H9 (cell line): ENCODE results near the gene STK10. TPM values are rescaled to one million over a fixed set of nuclear protein-coding genes. Genes with fewer than 3 reads are reported as not detected.

Experiments
- DNase-seq: peaks from one replicate; pipeline ENCODE4 v3.0.0-alpha.2; 2017
- H2AFZ ChIP-seq: one replicate; pipeline ENCODE4 v1.6.1; 2013; ENCODE audit warnings: mild to moderate bottlenecking, low read length, control low read depth, moderate library complexity
- H2AK5ac ChIP-seq: 2 replicates; pipeline ENCODE4 v1.6.1; 2013; ENCODE audit warnings: low read length, control low read depth, mixed read lengths; ENCODE audit not compliant: insufficient read length
- H2BK120ac ChIP-seq: one replicate; pipeline ENCODE4 v1.6.1; 2013; ENCODE audit warnings: low read depth, mild to moderate bottlenecking, low read length, control low read depth, inconsistent platforms; ENCODE audit not compliant: poor library complexity, severe bottlenecking
- H2BK12ac ChIP-seq: 2 replicates; pipeline ENCODE4 v1.6.1; 2013; ENCODE audit warnings: low read length, control low read depth, mixed read lengths, low read depth; ENCODE audit not compliant: insufficient read length
- H2BK15ac ChIP-seq: 2 replicates; pipeline ENCODE4 v1.6.1; 2013; ENCODE audit warnings: low read depth, low read length, control low read depth
- H2BK20ac ChIP-seq: one replicate; pipeline ENCODE4 v1.6.1; 2013; ENCODE audit warnings: low read depth, mild to moderate bottlenecking, low read length, control low read depth, inconsistent platforms; ENCODE audit not compliant: poor library complexity, severe bottlenecking
- H2BK5ac ChIP-seq: 2 replicates; pipeline ENCODE4 v1.6.1; 2013; ENCODE audit warnings: low read length, control low read depth, mixed read lengths; ENCODE audit not compliant: insufficient read length
- H3K14ac ChIP-seq: 2 replicates; pipeline ENCODE4 v1.6.1; 2013; ENCODE audit warnings: low read length, control low read depth; ENCODE audit not compliant: insufficient read depth
- H3K18ac ChIP-seq: 2 replicates; pipeline ENCODE4 v1.6.1; 2013; ENCODE audit warnings: low read depth, mild to moderate bottlenecking, mixed read lengths, low read length, control low read depth; ENCODE audit not compliant: insufficient read length
- H3K23ac ChIP-seq: 2 replicates; pipeline ENCODE4 v1.6.1; 2013; ENCODE audit warnings: low read length, control low read depth, mixed read lengths, low read depth; ENCODE audit not compliant: insufficient read length
- H3K23me2 ChIP-seq: 2 replicates; pipeline ENCODE4 v1.6.1; 2013; ENCODE audit warnings: low read depth, mild to moderate bottlenecking, mixed read lengths, low read length, control low read depth; ENCODE audit not compliant: insufficient read length, poor library complexity, severe bottlenecking
- H3K27ac ChIP-seq: 2 replicates; pipeline ENCODE4 v1.5.1; 2013; ENCODE audit warnings: low read length, control low read depth, mixed read lengths, low read depth; ENCODE audit not compliant: insufficient read length
- H3K27me3 ChIP-seq: 2 replicates; pipeline ENCODE4 v1.6.1; 2013; ENCODE audit warnings: low read length, control low read depth, inconsistent platforms; ENCODE audit not compliant: insufficient read depth
- H3K4ac ChIP-seq: 2 replicates; pipeline ENCODE4 v1.6.1; 2013; ENCODE audit warnings: low read depth, mild to moderate bottlenecking, control low read depth, inconsistent platforms, low read length, moderate library complexity
- H3K4me1 ChIP-seq: 2 replicates; pipeline ENCODE4 v1.6.1; 2013; ENCODE audit warnings: low read length, control low read depth, inconsistent platforms; ENCODE audit not compliant: insufficient read depth
- H3K4me2 ChIP-seq: 2 replicates; pipeline ENCODE4 v1.6.1; 2013; ENCODE audit warnings: low read length, control low read depth, mixed read lengths; ENCODE audit not compliant: insufficient read length, insufficient read depth
- H3K56ac ChIP-seq: 2 replicates; pipeline ENCODE4 v1.6.1; 2013; ENCODE audit warnings: low read depth, mild to moderate bottlenecking, mixed read lengths, low read length, control low read depth; ENCODE audit not compliant: insufficient read length
- H3K79me1 ChIP-seq: 2 replicates; pipeline ENCODE4 v1.6.1; 2013; ENCODE audit warnings: low read depth, mild to moderate bottlenecking, moderate library complexity, low read length, control low read depth, inconsistent platforms; ENCODE audit not compliant: insufficient read depth, poor library complexity, severe bottlenecking
- H3K79me2 ChIP-seq: 2 replicates; pipeline ENCODE4 v1.6.1; 2013; ENCODE audit warnings: low read length, control low read depth, inconsistent platforms; ENCODE audit not compliant: insufficient read depth
- H3K9ac ChIP-seq: 2 replicates; pipeline ENCODE4 v1.6.1; 2013; ENCODE audit warnings: low read length, control low read depth, mixed read lengths; ENCODE audit not compliant: insufficient read length; ENCODE audit errors: extremely low read depth
- H3K9me3 ChIP-seq: one replicate; pipeline ENCODE4 v1.6.1; 2013; ENCODE audit warnings: low read depth, low read length, inconsistent platforms; ENCODE audit not compliant: control insufficient read depth
- H3T11ph ChIP-seq: one replicate; pipeline ENCODE4 v1.6.1; 2013; ENCODE audit warnings: mild to moderate bottlenecking, low read length, control low read depth, inconsistent platforms
- H4K20me1 ChIP-seq: one replicate; pipeline ENCODE4 v1.6.1; 2013; ENCODE audit not compliant: control insufficient read depth, insufficient read length, insufficient read depth
- H4K5ac ChIP-seq: 2 replicates; pipeline ENCODE4 v1.6.1; 2013; ENCODE audit warnings: low read depth, mild to moderate bottlenecking, mixed read lengths, low read length, control low read depth; ENCODE audit not compliant: insufficient read length
- H4K8ac ChIP-seq: replicated peaks from 2 replicates; pipeline ENCODE4 v1.6.1; 2013; ENCODE audit warnings: low read length, control low read depth, mixed read lengths, low read depth; ENCODE audit not compliant: insufficient read length
- H4K91ac ChIP-seq: 2 replicates; pipeline ENCODE4 v1.6.1; 2013; ENCODE audit warnings: low read depth, mild to moderate bottlenecking, moderate library complexity, mixed read lengths, low read length, control low read depth; ENCODE audit not compliant: insufficient read length
- H3K27ac Mint-ChIP-seq, 3 experiments: 2 replicates in 2 of 3; 3 replicates in 1 of 3; pipeline ENCODE4 v1.8.0; 2020 to 2021; ENCODE audit warnings: mixed read lengths in 3 of 3, mild to moderate bottlenecking in 1 of 3, moderate library complexity in 1 of 3
- H3K27me3 Mint-ChIP-seq: 2 replicates; pipeline ENCODE4 v1.8.0; 2021; ENCODE audit warnings: low read depth, mild to moderate bottlenecking, moderate library complexity, mixed read lengths
- H3K36me3 Mint-ChIP-seq, 3 experiments: 2 replicates in 2 of 3; 3 replicates in 1 of 3; pipeline ENCODE4 v1.8.0; 2020 to 2021; ENCODE audit warnings: low read depth in 3 of 3, mixed read lengths in 3 of 3; ENCODE audit not compliant: insufficient read depth in 1 of 3
- H3K4me1 Mint-ChIP-seq, 2 experiments: 2 replicates each; pipeline ENCODE4 v1.8.0; 2020; ENCODE audit warnings: mixed read lengths in 2 of 2
- H3K4me3 Mint-ChIP-seq, 2 experiments: 2 replicates in 1 of 2; 3 replicates in 1 of 2; pipeline ENCODE4 v1.8.0; 2020 to 2021; ENCODE audit warnings: mild to moderate bottlenecking in 2 of 2, mixed read lengths in 2 of 2, moderate library complexity in 1 of 2
- H3K9me3 Mint-ChIP-seq, 2 experiments: 2 replicates in 1 of 2; 3 replicates in 1 of 2; pipeline ENCODE4 v1.8.0; 2020; ENCODE audit warnings: mild to moderate bottlenecking in 2 of 2, mixed read lengths in 2 of 2, moderate library complexity in 1 of 2
- CTCF ChIP-seq: fragments of 200-600 bp; sonication (generic); conservative IDR thresholded peaks from 3 replicates; pipeline ENCODE4 v1.8.0; 2021; ENCODE audit warnings: antibody characterized with exemption, mild to moderate bottlenecking
- WGBS: extraction: QIAGEN DNeasy Blood & Tissue Kit; methylation state at CpG from one replicate; pipeline ENCODE4 v1.1.7; 2013; ENCODE audit warnings: missing lambda C conversion rate, low lambda C conversion rate, mixed read lengths; ENCODE audit not compliant: insufficient read length; ENCODE audit errors: extremely low coverage; 5-methylcytosine and 5-hydroxymethylcytosine counted together
- total RNA-seq: library from RNA; stranded (reverse); gene quantifications from 2 replicates; pipeline ENCODE4 v1.2.1, GENCODE V29; 2021

The STK10 gene
- total RNA-seq, 1 experiment from 2014 or later: 14.6 TPM

GRCh38 chr5:172078726-172079345 lies 109.2 kb downstream of the STK10 start:
- Histone ChIP-seq H3K56ac (no peak overlapping the region), H3K27me3 (no peaks in the 10 kb centered on the region), H4K5ac (no peak overlapping the region), H2BK15ac (no peak overlapping the region), H2BK20ac (no peak overlapping the region), H3K79me2 (no peaks in the 10 kb centered on the region), H3K9ac (no peak overlapping the region), H2BK5ac (no peak overlapping the region), H3K23ac (no peak overlapping the region), H2AK5ac (no peak overlapping the region), H4K8ac (no peak overlapping the region), H3K23me2 (peaks cover 3% of the 10 kb centered on the region), H2BK120ac (no peak overlapping the region), H3K14ac (no peak overlapping the region; the same call in 1 of the 2 replicates), H3T11ph (no peak overlapping the region), H2BK12ac (no peak overlapping the region), H3K18ac (no peak overlapping the region), H2AFZ (no peak overlapping the region), H3K27ac (no peak overlapping the region), H4K20me1 (no peaks in the 10 kb centered on the region), H3K4me2 (no peak overlapping the region), H4K91ac (no peak overlapping the region), H3K79me1 (no peaks in the 10 kb centered on the region), H3K4me1 (no peaks in the 10 kb centered on the region; the same call in 1 of the 2 replicates), H3K4ac (no peak overlapping the region), H3K9me3 (no peaks in the 10 kb centered on the region)
- H3K4me3 Mint-ChIP-seq: no peak overlapping the region
- H3K36me3 Mint-ChIP-seq: peaks cover 3 to 16% (median 11%) of the 10 kb centered on the region in 3 experiments; a peak in 4 of 7 replicates
- no CpG with 5 or more reads among the region's 8 CpGs for WGBS
- H3K4me1 Mint-ChIP-seq: peaks cover 13 to 19% of the 10 kb centered on the region in 2 experiments
- no peak for DNase-seq
- no peak for TF ChIP-seq CTCF
- H3K27ac Mint-ChIP-seq: no peak overlapping the region; a peak in 1 of 7 replicates
- no peaks in the 10 kb centered on the region for H3K27me3 Mint-ChIP-seq
- H3K9me3 Mint-ChIP-seq: peaks cover 0 to 7% of the 10 kb centered on the region in 2 experiments; a peak in 2 of 5 replicates
